ENCODE results near the gene MFSD12.

GRCh38 chr19:3531716-3532115 lies 25.7 kb downstream of the MFSD12 start:
- TF ChIP-seq EZH2 (IDR thresholded peaks at IDR 0.05; ENCODE audit: borderline replicate concordance) (no peak), CTCF (IDR thresholded peaks at IDR 0.05; ENCODE audit: poor library complexity) (no peak)
